Caco-2 (cell line): ENCODE results near the gene MBP. TPM values are rescaled to one million over a fixed set of nuclear protein-coding genes. Genes with fewer than 3 reads are reported as not detected.

Experiments used
- BruUV-seq: library from RNA; stranded (reverse); fragments of 400-500 nt; replicated peaks from 2 replicates; lab custom pipeline; 2021; lab: Mats Ljungman, UMichigan
- CTCF ChIA-PET: fragments of 300-600 bp; sonication (Branson Sonifier 250); formaldehyde crosslinking; loops from one replicate; lab custom pipeline; 2022; ENCODE audit warnings: antibody characterized with exemption; lab: Charles Lee
- POLR2A ChIA-PET: fragments of 300-600 bp; sonication (Branson Sonifier 250); formaldehyde crosslinking; loops from one replicate; lab custom pipeline; 2022; ENCODE audit warnings: antibody characterized with exemption; lab: Charles Lee
- DNase-seq, 2 experiments: peaks; one replicate each; pipeline versions ENCODE4 v3.0.0 to v3.0.0-alpha.2; 2020 to 2022
- H3K27me3 ChIP-seq: replicated peaks from 2 replicates; pipeline ENCODE4 v1.6.0; 2011; ENCODE audit warnings: low read length; ENCODE audit not compliant: control insufficient read depth, insufficient read depth
- H3K36me3 ChIP-seq: 2 replicates; pipeline ENCODE4 v1.5.1; 2011; ENCODE audit warnings: low read length; ENCODE audit not compliant: control insufficient read depth, insufficient read depth
- H3K4me1 ChIP-seq: fragments of 250-450 bp; sonication (Bioruptor Pico); 2 replicates; pipeline ENCODE4 v1.5.1; 2020; ENCODE audit warnings: mild to moderate bottlenecking
- H3K4me3 ChIP-seq: 2 replicates; pipeline ENCODE4 v1.5.1; 2011; ENCODE audit warnings: low read depth, mild to moderate bottlenecking, control low read depth, low read length
- H3K9me3 ChIP-seq: fragments of 250-450 bp; sonication (Bioruptor Pico); 2 replicates; pipeline ENCODE4 v1.5.1; 2020; ENCODE audit warnings: mild to moderate bottlenecking, moderate library complexity
- H3K27ac Mint-ChIP-seq: one replicate; pipeline ENCODE4 v1.8.0; 2022; ENCODE audit warnings: mixed read lengths; ENCODE audit not compliant: unreplicated experiment
- H3K27me3 Mint-ChIP-seq: one replicate; pipeline ENCODE4 v1.8.0; 2022; ENCODE audit warnings: mixed read lengths; ENCODE audit not compliant: insufficient read depth, unreplicated experiment
- H3K36me3 Mint-ChIP-seq: one replicate; pipeline ENCODE4 v1.8.0; 2022; ENCODE audit warnings: mild to moderate bottlenecking, mixed read lengths; ENCODE audit not compliant: insufficient read depth, unreplicated experiment
- H3K4me1 Mint-ChIP-seq: one replicate; pipeline ENCODE4 v1.8.0; 2022; ENCODE audit warnings: low read depth, mixed read lengths; ENCODE audit not compliant: unreplicated experiment
- H3K4me3 Mint-ChIP-seq: one replicate; pipeline ENCODE4 v1.8.0; 2022; ENCODE audit warnings: mild to moderate bottlenecking, moderate library complexity, mixed read lengths; ENCODE audit not compliant: unreplicated experiment
- H3K9me3 Mint-ChIP-seq: one replicate; pipeline ENCODE4 v1.8.0; 2022; ENCODE audit warnings: mixed read lengths; ENCODE audit not compliant: unreplicated experiment
- CTCF ChIP-seq, 2 experiments: fragments of 200-600 bp in 1 of 2; IDR thresholded peaks; 1 replicate in 1 of 2; 2 replicates in 1 of 2; pipeline versions ENCODE4 v1.5.1 to v1.8.0; 2011 to 2022; ENCODE audit warnings: antibody characterized with exemption in 1 of 2, control low read depth in 1 of 2, inconsistent platforms in 1 of 2, low read depth in 1 of 2, low read length in 1 of 2, mild to moderate bottlenecking in 1 of 2, moderate library complexity in 1 of 2; ENCODE audit not compliant: insufficient read depth in 1 of 2, severe bottlenecking in 1 of 2, unreplicated experiment in 1 of 2
- intact Hi-C: fragments of 100-400 bp; cut with micrococcal nuclease; formaldehyde crosslinking; loops from one replicate; pipeline ENCODE4 v1.10.0; 2022; ENCODE audit not compliant: unreplicated experiment
- total RNA-seq: library from RNA; stranded (reverse); gene quantifications from 2 replicates; pipeline ENCODE4 v1.2.3, GENCODE V29; 2022

The MBP gene
- total RNA-seq, 1 experiment from 2014 or later, result 11.4 TPM

GRCh38 chr18:77066689-77067088 lies 65.9 kb downstream of the MBP start:
- TF ChIP-seq CTCF (IDR thresholded peaks at IDR 0.05; ENCODE audit: insufficient read depth in 1 of 2, low read depth in 1 of 2, low read length in 1 of 2, severe bottlenecking in 1 of 2, unreplicated experiment in 1 of 2), result no peak
- Mint-ChIP-seq H3K36me3 (no peaks in the 10 kb centered on the region), H3K27me3 (no peaks in the 10 kb centered on the region), H3K4me1 (no peaks in the 10 kb centered on the region), H3K9me3 (no peaks in the 10 kb centered on the region), H3K27ac (no peak overlapping the region), H3K4me3 (no peak overlapping the region)
- CTCF ChIA-PET, result no interaction called here
- no peak for DNase-seq
- no TSS peak for BruUV-seq
- Histone ChIP-seq H3K9me3 (no peaks in the 10 kb centered on the region), H3K27me3 (no peaks in the 10 kb centered on the region), H3K36me3 (no peaks in the 10 kb centered on the region; the same call in 1 of the 2 replicates), H3K4me1 (no peaks in the 10 kb centered on the region), H3K4me3 (no peak overlapping the region)
- POLR2A ChIA-PET, result no interaction called here
- intact Hi-C loops, result no loop called here

- TF ChIP-seq CTCF (IDR thresholded peaks at IDR 0.05; ENCODE audit: insufficient read depth in 1 of 2, low read depth in 1 of 2, low read length in 1 of 2, severe bottlenecking in 1 of 2, unreplicated experiment in 1 of 2), result no peak
These were observed 66.5 kb downstream of the MBP start for GRCh38 chr18:77066101-77066500.

DNA sequence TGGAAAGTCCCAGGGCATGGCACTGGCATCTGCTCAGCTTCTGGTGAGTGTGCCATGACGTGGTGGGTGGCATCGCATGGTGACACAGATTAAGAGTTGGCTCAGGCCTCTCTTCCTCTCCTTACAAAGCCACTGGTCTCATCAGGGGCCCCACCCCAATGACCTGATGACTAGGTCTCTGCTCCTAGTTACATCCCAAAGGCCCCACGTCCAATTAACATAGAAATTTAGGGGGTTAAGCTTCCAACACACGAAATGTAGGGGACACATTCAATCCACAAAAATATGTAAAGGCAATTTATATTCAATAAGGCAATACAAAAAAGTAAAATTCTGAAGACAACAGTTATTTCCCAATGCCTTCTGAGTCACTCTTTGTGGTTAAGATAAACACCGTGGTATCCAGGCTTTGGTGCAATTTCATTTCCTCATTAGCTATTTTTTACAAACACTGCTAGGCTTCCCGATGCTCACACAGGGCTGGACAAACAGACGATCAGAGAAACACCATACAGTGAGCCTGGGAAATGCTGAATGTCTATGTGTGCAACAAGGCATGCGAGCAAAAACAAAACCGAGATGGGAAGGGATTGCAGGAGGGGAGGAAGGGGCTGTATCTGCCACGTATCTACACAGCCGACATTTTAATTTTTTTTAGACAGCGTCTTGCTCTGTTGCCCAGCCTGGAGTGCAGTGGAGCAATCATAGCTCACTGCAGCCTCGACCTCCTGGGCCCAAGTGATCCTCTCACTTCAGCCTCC lies 67.2 kb downstream of the MBP start:
- no peak overlapping the region for H3K4me3 Mint-ChIP-seq
- no peak for DNase-seq
- no peak for TF ChIP-seq CTCF (IDR thresholded peaks at IDR 0.05; ENCODE audit: insufficient read depth in 1 of 2, low read depth in 1 of 2, low read length in 1 of 2, severe bottlenecking in 1 of 2, unreplicated experiment in 1 of 2)
- H3K4me1 Mint-ChIP-seq, result no peaks in the 10 kb centered on the region
- no TSS peak for BruUV-seq
- H3K27ac Mint-ChIP-seq, result no peak overlapping the region
- H3K36me3 Mint-ChIP-seq, result no peaks in the 10 kb centered on the region
- CTCF ChIA-PET, result no interaction called here
- POLR2A ChIA-PET, result no interaction called here
- Histone ChIP-seq H3K27me3 (no peaks in the 10 kb centered on the region), H3K9me3 (no peaks in the 10 kb centered on the region), H3K4me3 (no peak overlapping the region), H3K36me3 (no peaks in the 10 kb centered on the region; the same call in 1 of the 2 replicates), H3K4me1 (no peaks in the 10 kb centered on the region)
- no peaks in the 10 kb centered on the region for H3K27me3 Mint-ChIP-seq
- intact Hi-C loops, result no loop called here
- no peaks in the 10 kb centered on the region for H3K9me3 Mint-ChIP-seq

More at GRCh38 chr18:77066101-77066500, 66.5 kb downstream of the MBP start:
- Histone ChIP-seq H3K4me1 (no peaks in the 10 kb centered on the region), H3K36me3 (no peaks in the 10 kb centered on the region; the same call in 1 of the 2 replicates), H3K27me3 (no peaks in the 10 kb centered on the region), H3K9me3 (no peaks in the 10 kb centered on the region), H3K4me3 (no peak overlapping the region)
- Mint-ChIP-seq H3K36me3 (no peaks in the 10 kb centered on the region), H3K9me3 (no peaks in the 10 kb centered on the region), H3K27me3 (no peaks in the 10 kb centered on the region), H3K4me3 (no peak overlapping the region), H3K4me1 (no peaks in the 10 kb centered on the region), H3K27ac (no peak overlapping the region)
- no peak for DNase-seq
- CTCF ChIA-PET, result no interaction called here
- POLR2A ChIA-PET, result no interaction called here
- no TSS peak for BruUV-seq
- intact Hi-C loops, result no loop called here
